GM21576 (cell line): Measurements from ENCODE around the gene FAM120A.

Experiments used
- ATAC-seq: cut with Tn5 transposase; IDR thresholded peaks from one replicate; pipeline ENCODE4 v1.9.1; 2021; ENCODE audit warnings: mild to moderate bottlenecking, moderate library complexity; ENCODE audit not compliant: unreplicated experiment

FAM120A gene

DNA sequence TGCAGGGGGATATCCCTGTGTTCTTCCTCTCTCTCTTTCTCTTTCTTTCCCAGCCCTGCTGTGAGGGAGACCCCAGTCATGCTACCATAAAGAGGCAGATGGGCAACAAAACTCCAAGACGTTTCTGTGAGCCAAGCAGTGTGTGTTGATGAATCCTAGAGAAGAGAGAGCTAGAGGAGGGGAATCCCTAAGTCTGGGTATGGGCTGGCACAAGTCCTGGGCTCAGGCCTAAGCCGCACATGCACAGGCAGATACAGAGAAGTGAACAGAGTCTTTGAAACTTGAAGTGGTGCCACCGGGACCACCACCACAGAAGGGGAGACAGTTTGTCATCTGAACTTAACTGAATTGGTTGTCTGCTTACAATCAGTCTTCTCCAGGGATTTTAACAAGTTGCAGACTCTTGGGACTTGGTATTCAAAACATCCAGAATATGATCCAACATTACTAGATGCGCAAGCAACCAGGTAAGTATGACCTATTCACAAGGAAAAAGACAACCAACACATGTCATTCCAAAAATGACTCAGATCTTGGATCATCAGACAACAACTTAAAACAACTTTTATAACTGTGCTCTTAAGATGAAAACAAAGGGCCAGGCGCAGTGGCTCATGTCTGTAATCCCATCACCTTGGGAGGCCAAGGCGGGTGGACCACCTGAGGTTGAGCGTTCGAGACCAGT lies 10.4 kb upstream of the FAM120A start:
- no peak for ATAC-seq

DNA sequence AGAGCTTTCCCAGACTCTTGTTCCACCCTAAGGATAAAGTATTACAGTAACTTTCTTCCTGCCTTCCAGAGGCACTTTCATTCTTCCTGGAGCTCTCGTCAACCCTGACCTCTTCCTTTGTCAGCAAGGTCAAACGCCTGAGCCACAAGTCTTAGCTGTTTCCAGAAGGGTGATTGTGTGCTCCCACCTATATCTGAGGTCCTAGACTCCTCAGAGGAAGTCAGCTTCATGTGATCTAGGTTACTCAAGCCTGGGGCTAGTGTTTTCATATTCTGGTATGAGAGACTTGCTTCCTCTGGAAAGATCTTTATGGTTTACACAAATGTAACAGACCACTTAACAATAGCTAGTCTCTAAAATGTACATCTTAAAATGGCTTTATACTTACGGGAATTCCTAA lies 5.4 kb upstream of the FAM120A start:
- ATAC-seq, result no peak

DNA sequence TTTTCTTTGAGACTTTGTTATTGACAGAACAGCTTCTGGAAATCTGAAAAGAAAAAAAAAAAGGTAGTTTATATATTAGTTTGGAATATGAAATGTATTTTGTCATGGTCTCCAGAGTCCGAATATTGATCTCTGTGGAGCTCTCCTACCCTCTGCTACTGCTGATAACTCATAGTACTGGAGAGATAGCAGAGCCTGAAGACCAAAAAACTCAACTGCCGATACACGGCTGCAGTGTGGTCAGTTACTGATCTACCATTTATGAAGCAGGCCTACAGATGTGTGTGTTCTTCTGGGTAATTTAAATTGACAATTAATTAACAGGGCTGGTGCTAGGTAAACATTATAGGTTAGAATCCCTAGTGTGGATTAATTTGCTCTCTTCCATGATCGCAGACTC lies 3.8 kb upstream of the FAM120A start:
- no peak for ATAC-seq

DNA sequence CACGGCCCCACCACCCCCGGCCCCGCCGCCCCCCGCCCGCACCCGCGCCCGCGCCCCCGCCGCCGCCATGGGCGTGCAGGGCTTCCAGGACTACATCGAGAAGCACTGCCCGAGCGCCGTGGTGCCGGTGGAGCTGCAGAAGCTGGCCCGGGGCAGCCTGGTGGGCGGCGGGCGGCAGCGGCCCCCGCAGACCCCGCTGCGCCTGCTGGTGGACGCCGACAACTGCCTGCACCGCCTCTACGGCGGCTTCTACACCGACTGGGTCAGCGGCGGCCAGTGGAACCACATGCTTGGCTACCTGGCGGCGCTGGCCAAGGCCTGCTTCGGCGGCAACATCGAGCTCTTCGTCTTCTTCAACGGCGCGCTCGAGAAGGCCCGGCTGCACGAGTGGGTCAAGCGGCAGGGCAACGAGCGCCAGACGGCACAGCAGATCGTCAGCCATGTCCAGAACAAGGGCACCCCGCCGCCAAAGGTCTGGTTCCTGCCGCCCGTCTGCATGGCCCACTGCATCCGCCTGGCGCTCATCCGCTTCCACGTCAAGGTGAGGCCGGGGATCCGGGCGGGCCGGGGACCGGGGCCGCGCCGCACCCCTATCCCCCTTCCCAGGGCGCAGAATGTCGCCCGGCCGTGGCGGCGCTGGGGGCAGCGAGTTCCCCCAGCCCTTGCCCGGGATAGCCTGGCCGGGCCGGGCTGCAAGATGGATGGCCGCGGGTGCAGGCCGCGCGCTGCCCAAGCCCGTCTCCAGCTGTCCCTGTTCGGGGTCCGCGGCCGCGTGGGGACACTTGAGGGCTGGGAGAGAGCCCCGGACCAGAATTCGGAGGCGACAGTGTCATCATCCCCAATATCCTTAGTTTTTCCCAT lies 594 bp downstream of the FAM120A start:
- ATAC-seq, result no peak

DNA sequence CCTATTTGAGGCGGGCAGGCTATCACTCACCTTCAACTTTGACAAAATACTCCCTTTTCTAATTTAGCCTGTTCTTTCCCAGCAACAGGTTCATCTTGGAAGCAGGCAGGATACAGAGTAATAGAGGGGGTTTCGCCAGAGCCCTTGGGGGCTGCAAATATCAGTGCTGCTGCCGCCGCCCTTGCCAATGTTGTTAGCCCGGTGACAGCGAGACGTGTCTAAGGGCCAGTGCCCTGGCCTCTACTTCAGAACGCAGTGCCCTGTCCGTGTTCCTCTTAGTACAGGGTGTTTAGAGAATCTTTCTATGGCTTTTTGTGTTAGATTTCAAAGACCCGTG lies 1.2 kb downstream of the FAM120A start:
- no peak for ATAC-seq

GRCh38 chr9:93453047-93453914 lies 1.8 kb downstream of the FAM120A start, which contains the start of gene FAM120AOS:
FAM120AOS (minus strand) TSS chr9:93453581; CDS start chr9:93452709, 872 bp downstream.
- peak; percentile 55 for ATAC-seq

- no peak for ATAC-seq
Measured at GRCh38 chr9:93456022-93456421, 4.5 kb downstream of the FAM120A start.

DNA sequence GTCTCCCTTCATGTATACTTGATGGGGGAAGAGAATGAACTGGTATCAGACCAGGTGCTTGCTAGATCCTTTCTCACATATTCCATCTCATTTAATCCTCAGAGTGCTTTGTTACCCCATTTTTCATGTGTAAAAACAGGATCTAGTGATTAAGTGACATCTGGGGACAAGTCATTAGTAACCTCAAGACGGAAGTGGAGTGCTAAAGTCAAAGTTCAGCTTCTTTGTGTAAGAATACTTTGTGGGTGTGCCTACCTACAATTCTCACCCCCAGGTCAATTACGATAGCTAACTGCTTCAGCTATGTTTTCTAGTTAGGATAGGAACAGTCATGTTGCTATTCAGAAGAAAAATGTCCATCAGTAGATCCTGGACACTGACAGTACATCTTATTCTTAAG lies 5.0 kb downstream of the FAM120A start:
- ATAC-seq, result no peak

DNA sequence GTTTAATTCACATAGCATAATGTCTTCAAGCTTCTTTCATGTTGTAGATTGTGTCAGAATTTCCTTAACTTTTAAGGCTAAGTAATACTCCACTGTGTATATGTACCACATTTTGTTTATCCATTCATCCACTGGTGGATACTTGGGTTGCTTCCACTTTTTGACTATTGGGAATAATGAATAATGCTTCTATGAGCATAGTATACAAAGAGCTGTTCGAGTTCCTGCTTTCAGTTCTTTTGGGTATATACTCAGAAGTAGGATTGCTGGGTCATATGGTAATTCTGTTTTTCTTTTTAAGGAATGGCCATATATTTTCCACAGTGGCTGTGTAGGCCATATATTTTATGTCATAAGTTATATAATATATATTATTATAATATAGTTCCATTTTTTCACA lies 5.5 kb downstream of the FAM120A start:
- no peak for ATAC-seq

DNA sequence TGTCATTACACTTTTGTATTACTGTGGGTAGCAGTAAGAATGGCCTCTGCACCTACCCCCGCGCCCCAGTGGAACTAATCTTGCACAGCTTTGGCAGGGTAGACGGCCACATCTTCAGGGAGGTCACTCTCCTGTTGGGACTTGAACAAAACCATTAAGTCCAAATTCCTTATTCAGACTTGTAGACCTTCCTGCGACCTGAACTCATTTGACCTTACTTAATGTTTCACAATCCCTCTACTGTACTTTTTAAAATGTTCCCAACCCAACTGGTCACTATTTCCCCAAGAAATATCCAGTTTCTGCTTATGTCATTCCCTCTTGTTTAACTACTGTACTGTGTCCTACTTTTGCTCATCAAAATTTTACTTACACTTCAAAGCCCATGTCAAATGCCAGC lies 7.2 kb downstream of the FAM120A start:
- no peak for ATAC-seq

- no peak for ATAC-seq
Measured at GRCh38 chr9:93459432-93459847, 8.0 kb downstream of the FAM120A start.

DNA sequence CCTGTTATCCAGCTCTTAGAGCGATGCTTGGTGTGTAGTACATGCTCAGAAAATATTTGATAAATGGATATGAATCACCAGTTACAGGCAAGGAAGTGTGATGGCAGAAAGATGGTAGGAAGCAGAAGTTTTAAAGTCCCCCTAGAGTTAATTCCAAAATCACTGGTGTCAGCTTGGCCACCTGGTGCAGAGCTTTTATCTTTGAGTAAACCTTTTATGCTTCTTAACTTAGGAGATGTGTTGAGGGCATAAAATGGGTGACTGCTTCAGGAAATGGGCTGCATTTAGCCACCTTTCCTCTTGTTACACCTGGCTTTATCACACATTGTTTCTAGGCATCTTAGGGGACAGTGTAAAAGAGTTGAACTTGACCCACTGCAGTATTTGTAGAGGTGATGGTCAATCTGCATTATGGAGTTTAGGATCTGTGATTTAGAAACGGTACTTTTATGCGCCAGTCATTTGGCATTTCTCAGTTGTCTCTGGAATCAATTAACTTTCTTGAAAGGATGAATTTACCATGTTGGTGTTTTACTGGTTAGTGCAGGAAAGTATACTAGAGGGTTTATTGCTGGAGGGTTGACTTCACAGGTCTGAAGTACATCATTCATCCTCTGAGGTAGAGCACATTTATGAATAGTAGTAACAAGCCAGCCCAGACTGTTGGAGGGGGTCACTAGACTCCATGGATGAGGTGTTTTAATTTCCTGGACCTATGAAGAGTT lies 9.4 kb downstream of the FAM120A start:
- no peak for ATAC-seq

GRCh38 chr9:93461414-93461743 lies 9.9 kb downstream of the FAM120A start:
- ATAC-seq, result no peak

GRCh38 chr9:93461821-93462220 lies 10.3 kb downstream of the FAM120A start:
- no peak for ATAC-seq

- no peak for ATAC-seq
Measured at GRCh38 chr9:93463638-93464248, 12.3 kb downstream of the FAM120A start.

DNA sequence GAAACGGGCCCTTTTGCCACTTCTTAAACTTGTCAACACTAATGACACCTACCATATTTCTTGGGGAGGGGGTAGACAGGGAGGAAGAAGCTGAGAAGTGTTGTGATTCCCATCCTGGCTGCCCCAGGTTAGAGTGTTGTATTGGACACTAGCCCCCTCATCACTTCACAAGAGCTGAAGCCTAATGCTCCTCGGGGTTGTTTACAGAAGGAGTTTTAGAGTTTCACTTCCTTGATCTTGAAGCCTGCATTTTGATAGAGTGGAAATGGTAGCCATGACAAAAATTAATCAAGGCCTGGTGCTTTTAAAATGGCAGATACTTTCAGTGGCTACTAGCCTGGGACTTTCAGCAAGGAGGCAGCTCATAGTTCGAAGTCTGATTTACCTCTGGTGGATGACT lies 12.9 kb downstream of the FAM120A start:
- peak; percentile 56 for ATAC-seq

DNA sequence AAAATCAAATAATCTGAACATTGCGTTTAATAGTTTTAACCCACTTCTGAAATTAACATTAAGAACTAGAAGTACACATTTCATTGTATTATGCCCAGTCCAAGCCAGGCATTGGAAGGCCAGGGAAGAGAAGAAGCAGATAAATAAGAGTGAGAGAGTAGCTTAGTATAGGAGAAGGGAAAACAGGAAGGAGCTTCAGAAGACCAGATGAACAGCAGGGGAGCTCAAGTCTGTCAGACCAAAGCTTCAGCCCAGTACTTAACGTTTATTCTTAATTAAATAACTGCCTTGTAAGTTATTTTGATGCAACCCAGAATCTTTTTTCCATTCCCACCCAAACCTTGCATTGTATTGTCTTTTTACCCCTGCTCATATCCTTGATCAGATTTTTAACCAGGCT lies 13.4 kb downstream of the FAM120A start:
- no peak for ATAC-seq

GRCh38 chr9:93465855-93466254 lies 14.4 kb downstream of the FAM120A start:
- ATAC-seq, result no peak

DNA sequence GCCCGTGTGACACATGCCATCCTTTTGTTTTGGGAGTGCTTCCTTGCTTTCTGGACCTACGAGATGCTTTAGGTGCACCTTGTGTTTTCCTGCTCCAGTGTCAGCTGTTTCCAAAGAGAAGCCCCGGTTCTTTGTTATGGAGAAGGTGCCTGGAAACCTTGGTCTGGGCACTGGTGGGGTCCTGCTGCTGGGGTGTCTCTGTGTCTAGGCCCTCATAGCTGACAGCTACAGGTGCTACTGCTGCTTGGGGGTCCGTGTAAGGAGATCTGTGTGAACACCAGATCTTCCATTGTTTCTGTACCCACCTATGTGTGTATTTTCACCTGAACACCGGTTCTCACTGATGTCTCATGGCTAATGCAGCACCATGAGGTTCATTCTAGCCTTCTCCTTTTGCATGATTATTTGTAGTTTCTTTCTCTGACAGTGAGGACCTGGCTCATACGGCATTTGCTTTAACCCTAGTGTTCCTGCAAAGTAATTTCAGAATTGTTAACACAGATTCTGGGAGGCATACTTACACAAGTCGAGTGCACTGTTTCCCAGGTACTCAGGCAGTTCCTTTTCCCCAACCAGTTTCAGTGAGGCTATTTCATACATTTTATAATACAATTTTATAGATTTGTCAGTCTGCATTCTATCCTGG lies 15.1 kb downstream of the FAM120A start:
- ATAC-seq, result no peak

- no peak for ATAC-seq
Measured at GRCh38 chr9:93467062-93467416, 15.6 kb downstream of the FAM120A start.
